GM12875 (cell line): ENCODE data around the gene GPX3.

Experiments
- H3K4me3 ChIP-seq: one replicate; pipeline ENCODE4 v1.5.1; 2011; ENCODE audit warnings: low read depth, low read length, control low read depth
- TF ChIP-seq, protein P1 (sequence below): IDR thresholded peaks from 2 replicates; pipeline ENCODE4 v1.5.1; 2011; ENCODE audit warnings: low read depth, mild to moderate bottlenecking, control low read depth, inconsistent platforms, low read length, moderate library complexity, borderline replicate concordance; ENCODE audit not compliant: insufficient read depth

GPX3 gene

DNA sequence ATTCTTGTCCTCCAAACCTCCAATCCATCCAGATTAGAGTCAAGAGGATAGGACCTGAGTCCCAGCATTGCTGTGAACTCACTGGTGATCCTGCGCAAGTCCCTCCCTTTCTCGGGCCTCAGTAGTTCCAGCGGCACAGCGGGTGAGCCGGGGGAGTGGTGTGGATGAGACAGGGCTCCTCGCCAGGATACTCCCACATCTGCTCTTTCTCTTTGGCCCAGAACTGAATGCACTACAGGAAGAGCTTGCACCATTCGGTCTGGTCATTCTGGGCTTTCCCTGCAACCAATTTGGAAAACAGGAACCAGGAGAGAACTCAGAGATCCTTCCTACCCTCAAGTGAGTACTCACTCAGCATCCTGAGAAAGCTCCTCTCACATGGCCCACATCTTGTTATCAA is 6.3 kb downstream of the GPX3 start:
- H3K4me3 ChIP-seq: no peak overlapping the region
- TF ChIP-seq, protein P1, sequence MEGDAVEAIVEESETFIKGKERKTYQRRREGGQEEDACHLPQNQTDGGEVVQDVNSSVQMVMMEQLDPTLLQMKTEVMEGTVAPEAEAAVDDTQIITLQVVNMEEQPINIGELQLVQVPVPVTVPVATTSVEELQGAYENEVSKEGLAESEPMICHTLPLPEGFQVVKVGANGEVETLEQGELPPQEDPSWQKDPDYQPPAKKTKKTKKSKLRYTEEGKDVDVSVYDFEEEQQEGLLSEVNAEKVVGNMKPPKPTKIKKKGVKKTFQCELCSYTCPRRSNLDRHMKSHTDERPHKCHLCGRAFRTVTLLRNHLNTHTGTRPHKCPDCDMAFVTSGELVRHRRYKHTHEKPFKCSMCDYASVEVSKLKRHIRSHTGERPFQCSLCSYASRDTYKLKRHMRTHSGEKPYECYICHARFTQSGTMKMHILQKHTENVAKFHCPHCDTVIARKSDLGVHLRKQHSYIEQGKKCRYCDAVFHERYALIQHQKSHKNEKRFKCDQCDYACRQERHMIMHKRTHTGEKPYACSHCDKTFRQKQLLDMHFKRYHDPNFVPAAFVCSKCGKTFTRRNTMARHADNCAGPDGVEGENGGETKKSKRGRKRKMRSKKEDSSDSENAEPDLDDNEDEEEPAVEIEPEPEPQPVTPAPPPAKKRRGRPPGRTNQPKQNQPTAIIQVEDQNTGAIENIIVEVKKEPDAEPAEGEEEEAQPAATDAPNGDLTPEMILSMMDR: no peak

- H3K4me3 ChIP-seq: no peak overlapping the region
- TF ChIP-seq, protein P1: no peak
Observed at GRCh38 chr5:151027961-151028479, 7.6 kb downstream of the GPX3 start.

- no peak overlapping the region for H3K4me3 ChIP-seq
- TF ChIP-seq, protein P1: no peak
Observed at GRCh38 chr5:151028717-151029116, 8.3 kb downstream of the GPX3 start.

DNA sequence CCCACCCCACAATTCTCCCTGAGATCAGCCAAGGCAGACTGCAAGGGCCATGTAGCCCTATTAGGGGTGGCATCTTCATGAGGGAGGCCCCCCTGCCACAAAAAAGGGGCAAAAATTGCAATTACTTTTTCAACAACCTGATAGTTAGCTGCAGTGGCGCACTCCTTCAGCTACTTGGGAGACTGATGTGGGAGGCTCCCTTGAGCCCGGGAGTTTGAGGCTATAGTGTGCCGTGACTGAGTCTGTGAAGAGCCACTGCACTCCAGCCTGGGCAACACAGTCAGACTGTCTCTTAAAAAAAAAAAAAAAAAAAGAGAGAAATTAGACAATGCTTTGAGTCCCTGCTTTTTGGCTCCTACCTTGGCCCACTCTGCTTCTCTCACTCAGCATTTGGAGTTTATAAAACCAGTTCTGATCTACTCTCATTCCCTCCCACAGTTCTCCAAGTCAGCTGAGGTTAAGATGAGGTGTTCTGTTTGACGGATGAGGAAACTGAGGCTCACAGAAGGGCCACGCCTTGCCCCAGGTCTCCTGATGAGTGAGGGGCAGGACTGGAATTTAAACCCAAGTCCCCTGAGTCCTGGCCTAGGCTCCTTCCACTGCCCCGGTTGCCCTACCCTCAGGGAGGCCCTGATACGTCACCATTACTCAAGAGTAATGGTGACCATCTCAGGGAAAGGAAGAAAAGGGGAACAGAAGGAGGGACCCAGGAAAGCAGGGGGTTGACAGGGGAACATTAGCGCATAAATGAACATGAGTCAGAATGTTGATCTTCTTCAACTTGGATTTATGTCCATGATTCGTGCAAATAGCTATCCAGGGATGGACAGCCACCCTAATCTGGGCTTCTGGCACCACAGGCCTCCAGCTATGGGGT is 9.0 kb downstream of the GPX3 start:
- H3K4me3 ChIP-seq: no peak overlapping the region
- TF ChIP-seq, protein P1: no peak

DNA sequence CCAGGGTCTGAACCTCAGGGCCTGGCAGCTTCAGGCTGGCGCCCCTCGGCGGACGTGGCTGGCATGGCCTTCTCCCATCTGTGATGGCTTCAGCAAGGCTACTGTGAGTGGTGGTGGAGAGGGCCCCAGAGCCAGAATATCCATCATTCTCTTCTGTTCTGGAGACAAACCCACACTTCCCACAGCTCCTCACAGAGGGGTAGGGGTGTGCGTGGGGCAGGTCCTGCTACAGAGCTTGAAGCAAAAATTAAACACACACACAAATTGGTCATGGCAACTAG is 9.6 kb downstream of the GPX3 start:
- no peak overlapping the region for H3K4me3 ChIP-seq
- TF ChIP-seq, protein P1: no peak

GRCh38 chr5:151030379-151030778 is 10.0 kb downstream of the GPX3 start:
- TF ChIP-seq, protein P1: no peak
- H3K4me3 ChIP-seq: no peak overlapping the region

GRCh38 chr5:151031554-151031953 is 11.2 kb downstream of the GPX3 start:
- TF ChIP-seq, protein P1: no peak
- no peak overlapping the region for H3K4me3 ChIP-seq
